TTC549 (cell line): ENCODE results near the gene KIRREL3.

Source experiments
- FAIRE-seq: peaks from 2 replicates; lab custom pipeline; 2012; peaks lifted over from hg19 to GRCh38; lab: Jason Lieb, UNC

KIRREL3 gene

GRCh38 chr11:126781942-126782341 lies 218.6 kb downstream of the KIRREL3 start:
- no peak for FAIRE-seq

GRCh38 chr11:126776119-126776518 lies 224.5 kb downstream of the KIRREL3 start:
- no peak for FAIRE-seq

GRCh38 chr11:126772267-126772666 lies 228.3 kb downstream of the KIRREL3 start:
- FAIRE-seq = no peak

- no peak for FAIRE-seq
Observed at GRCh38 chr11:126768702-126769101, 231.9 kb downstream of the KIRREL3 start.

GRCh38 chr11:126766440-126766839 lies 234.1 kb downstream of the KIRREL3 start:
- no peak for FAIRE-seq

GRCh38 chr11:126765196-126765595 lies 235.4 kb downstream of the KIRREL3 start:
- no peak for FAIRE-seq

GRCh38 chr11:126764231-126764630 lies 236.3 kb downstream of the KIRREL3 start:
- no peak for FAIRE-seq

GRCh38 chr11:126756855-126757254 lies 243.7 kb downstream of the KIRREL3 start:
- FAIRE-seq = no peak

GRCh38 chr11:126756421-126756820 lies 244.1 kb downstream of the KIRREL3 start:
- FAIRE-seq = no peak

GRCh38 chr11:126755526-126755925 lies 245.0 kb downstream of the KIRREL3 start:
- no peak for FAIRE-seq

- FAIRE-seq = no peak
Observed at GRCh38 chr11:126754591-126755426, 245.8 kb downstream of the KIRREL3 start.

GRCh38 chr11:126753990-126754389 lies 246.6 kb downstream of the KIRREL3 start:
- FAIRE-seq = no peak

GRCh38 chr11:126751242-126751641 lies 249.3 kb downstream of the KIRREL3 start:
- FAIRE-seq = no peak

- no peak for FAIRE-seq
Observed at GRCh38 chr11:126748793-126749192, 251.8 kb downstream of the KIRREL3 start.

- no peak for FAIRE-seq
Observed at GRCh38 chr11:126748100-126748791, 252.3 kb downstream of the KIRREL3 start.

- no peak for FAIRE-seq
Observed at GRCh38 chr11:126747315-126747714, 253.3 kb downstream of the KIRREL3 start.

GRCh38 chr11:126746443-126746842 lies 254.1 kb downstream of the KIRREL3 start:
- FAIRE-seq = no peak

- no peak for FAIRE-seq
Observed at GRCh38 chr11:126744699-126745098, 255.9 kb downstream of the KIRREL3 start.

GRCh38 chr11:126743628-126744027 lies 256.9 kb downstream of the KIRREL3 start:
- no peak for FAIRE-seq

- FAIRE-seq = no peak
Observed at GRCh38 chr11:126742582-126742981, 258.0 kb downstream of the KIRREL3 start.

GRCh38 chr11:126740846-126741245 lies 259.7 kb downstream of the KIRREL3 start:
- no peak for FAIRE-seq

- FAIRE-seq = no peak
Observed at GRCh38 chr11:126739499-126740145, 260.9 kb downstream of the KIRREL3 start.
